Hair follicle dermal papilla cell (primary cell): ENCODE measurements around the gene ODR4. TPM values are rescaled to one million over a fixed set of nuclear protein-coding genes. Genes with fewer than 3 reads are reported as not detected.

Experiments
- total RNA-seq: library from RNA; depleted of rRNA; stranded (reverse); fragments of >200 nt; gene quantifications from 2 replicates; pipeline ENCODE4 v1.2.3, GENCODE V29; 2012

ODR4 gene
- 13.1 and 15.7 TPM in 2 replicates for total RNA-seq

DNA sequence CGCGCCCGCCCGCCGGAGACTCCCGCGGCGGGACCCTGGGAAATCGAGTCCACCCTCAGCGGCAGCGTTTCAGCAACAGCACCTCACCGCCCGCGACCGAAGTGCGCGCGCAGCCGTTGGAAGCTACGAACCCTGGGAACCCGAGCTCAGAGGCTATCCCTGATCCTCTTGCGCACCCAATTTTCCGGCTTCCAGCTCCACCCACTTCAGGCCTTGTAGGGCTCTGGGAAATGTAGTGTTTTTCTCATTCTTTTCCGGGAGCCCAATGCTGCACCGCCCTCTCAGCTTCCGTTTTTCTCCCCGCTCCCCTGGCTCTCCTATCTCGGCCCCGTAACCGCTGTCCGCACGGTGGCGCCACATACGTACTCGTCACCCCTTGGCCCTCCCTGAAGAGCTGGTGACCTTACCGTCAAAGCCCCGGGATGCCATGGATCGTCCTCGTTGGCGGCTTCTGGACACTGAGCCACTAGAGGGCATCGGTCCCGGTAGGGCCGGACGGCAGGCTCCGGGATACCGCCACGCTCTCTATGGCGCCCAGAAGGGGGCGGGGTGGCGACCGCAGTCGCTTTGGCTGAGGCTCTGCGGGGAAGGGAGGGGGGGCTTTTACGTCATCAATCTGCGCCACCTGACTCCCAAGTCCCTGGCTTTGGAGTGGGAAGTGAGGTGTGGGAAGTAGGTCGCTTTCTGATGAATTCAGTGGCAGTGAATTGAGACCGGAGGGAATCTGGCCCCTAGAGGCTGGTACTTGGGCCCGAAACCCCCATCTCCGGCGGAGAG, at the start of gene ODR4, which contains the start of gene TPR:
TSS of gene ODR4 (plus strand) at position 687 of the 777 bp plus-strand sequence. CDS start 3,948 bp downstream, outside the sequence.
TSS of gene TPR (minus strand) at position 102 of the 777 bp plus-strand sequence. CDS start 225 bp downstream, outside the sequence.

DNA sequence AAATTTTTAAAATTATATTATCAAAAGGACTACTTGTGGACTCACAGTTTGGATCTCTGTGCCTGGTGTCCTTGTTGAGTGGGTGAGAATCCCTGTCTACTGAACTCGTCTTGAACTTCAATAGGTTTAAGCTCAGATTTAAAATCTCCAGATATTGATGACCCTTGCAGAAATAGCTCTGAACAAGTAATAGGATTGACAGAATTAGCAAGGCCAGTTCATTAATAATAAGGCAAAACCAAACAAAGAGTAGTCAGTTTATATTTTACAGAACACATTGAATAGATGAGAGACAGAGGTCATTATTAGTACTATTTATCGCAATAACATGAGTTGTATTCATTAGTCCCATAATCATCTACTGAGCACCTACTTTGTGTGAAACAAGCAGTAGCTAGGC, 85.4 kb downstream of the ODR4 start, which contains the start of gene PDC:
TSS of gene PDC (minus strand) at position 101 of the 400 bp plus-strand sequence. CDS start 11,655 bp downstream, outside the sequence.

Other genes with a start within 250 kb of the ODR4 start
- under 0.01 TPM in 1 of 2 replicates, not detected in the other for gene PRG4, start 79.6 kb upstream of the ODR4 start, total RNA-seq
- gene TPR, start 585 bp upstream of the ODR4 start, total RNA-seq, result 43.7 and 54.4 TPM in 2 replicates
- gene PDC, start 85.3 kb downstream of the ODR4 start, total RNA-seq, result not detected in 2 replicates